Measurements from ENCODE around the gene TIE1. TPM values are rescaled to one million over a fixed set of nuclear protein-coding genes. Genes with fewer than 3 reads are reported as not detected.

The TIE1 gene
- total RNA-seq, 2 experiments from 2014 or later: 0.15 to 0.66 TPM

- peaks cover 6% of the 10 kb centered on the region for H3K4me1 ChIP-seq (ENCODE audit: insufficient read depth, low read length, poor library complexity, severe bottlenecking)
- no peaks in the 10 kb centered on the region for H3K9me3 ChIP-seq (ENCODE audit: low read length)
- DNase-seq (ENCODE audit: low spot score): no peak
- ChIA-PET CTCF (ENCODE audit: unreplicated experiment) (no interaction called here), POLR2A (no interaction called here)
- no peaks in the 10 kb centered on the region for H3K9me2 ChIP-seq (ENCODE audit: insufficient read depth, low read length)
- BruUV-seq (replicated peaks): no TSS peak
- peaks cover 3% of the 10 kb centered on the region; the same call in 1 of the 2 replicates for H3K79me2 ChIP-seq (ENCODE audit: insufficient read depth, low read depth, low read length)
- no peak overlapping the region for H2AFZ ChIP-seq (ENCODE audit: low read length)
- no peak for TF ChIP-seq EZH2phosphoT487 (IDR thresholded peaks at IDR 0.05; ENCODE audit: borderline replicate concordance, low read depth, low read length)
- TF ChIP-seq, protein P1, sequence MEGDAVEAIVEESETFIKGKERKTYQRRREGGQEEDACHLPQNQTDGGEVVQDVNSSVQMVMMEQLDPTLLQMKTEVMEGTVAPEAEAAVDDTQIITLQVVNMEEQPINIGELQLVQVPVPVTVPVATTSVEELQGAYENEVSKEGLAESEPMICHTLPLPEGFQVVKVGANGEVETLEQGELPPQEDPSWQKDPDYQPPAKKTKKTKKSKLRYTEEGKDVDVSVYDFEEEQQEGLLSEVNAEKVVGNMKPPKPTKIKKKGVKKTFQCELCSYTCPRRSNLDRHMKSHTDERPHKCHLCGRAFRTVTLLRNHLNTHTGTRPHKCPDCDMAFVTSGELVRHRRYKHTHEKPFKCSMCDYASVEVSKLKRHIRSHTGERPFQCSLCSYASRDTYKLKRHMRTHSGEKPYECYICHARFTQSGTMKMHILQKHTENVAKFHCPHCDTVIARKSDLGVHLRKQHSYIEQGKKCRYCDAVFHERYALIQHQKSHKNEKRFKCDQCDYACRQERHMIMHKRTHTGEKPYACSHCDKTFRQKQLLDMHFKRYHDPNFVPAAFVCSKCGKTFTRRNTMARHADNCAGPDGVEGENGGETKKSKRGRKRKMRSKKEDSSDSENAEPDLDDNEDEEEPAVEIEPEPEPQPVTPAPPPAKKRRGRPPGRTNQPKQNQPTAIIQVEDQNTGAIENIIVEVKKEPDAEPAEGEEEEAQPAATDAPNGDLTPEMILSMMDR (conservative IDR thresholded peaks at IDR 0.05; ENCODE audit: low read length): no peak
- intact Hi-C loops (cut with micrococcal nuclease; ENCODE audit: unreplicated experiment): no loop called here
- H3K4me3 ChIP-seq (ENCODE audit: low read depth, low read length, poor library complexity, severe bottlenecking): no peak overlapping the region
- no peak overlapping the region for H3K27ac ChIP-seq (ENCODE audit: low read depth, low read length, poor library complexity, severe bottlenecking)
- H3K36me3 ChIP-seq (ENCODE audit: insufficient read depth, low read length): no peaks in the 10 kb centered on the region
- H3K4me2 ChIP-seq (ENCODE audit: low read length): no peak overlapping the region
- H4K20me1 ChIP-seq (ENCODE audit: insufficient read depth, low read length): no peaks in the 10 kb centered on the region
Measured at GRCh38 chr1:43372172-43372571, 71.4 kb downstream of the TIE1 start.

Small RNAs within 50 kb of the gene (microRNA-seq; reads per million reads assigned to microRNA genes)
- gene MIR6734 (ENCODE audit: borderline replicate concordance): 15.1 reads per million, percentile 23 among the genes with 10 or more reads in this experiment

Other genes starting within 250 kb of the TIE1 start
- 65.4 and 105 TPM in 2 replicates for gene EBNA1BP2, start 128.7 kb upstream of the TIE1 start, total RNA-seq (2014; rRNA removed; shearing (Covaris generic))
- gene EBNA1BP2, start 128.7 kb upstream of the TIE1 start, total RNA-seq (2022): 48.4 and 63.0 TPM in 2 replicates
- gene CFAP57, start 128.7 kb upstream of the TIE1 start, total RNA-seq (2014; rRNA removed; shearing (Covaris generic)): 0.05 TPM in 1 of 2 replicates, not detected in the other
- gene CFAP57, start 128.7 kb upstream of the TIE1 start, total RNA-seq (2022): 0.17 and 0.26 TPM in 2 replicates
- gene TMEM125, start 31.0 kb upstream of the TIE1 start, total RNA-seq (2014; rRNA removed; shearing (Covaris generic)): not detected in 2 replicates
- gene TMEM125, start 31.0 kb upstream of the TIE1 start, total RNA-seq (2022): 0.23 and 0.44 TPM in 2 replicates
- gene C1orf210, start 15.4 kb upstream of the TIE1 start, total RNA-seq (2014; rRNA removed; shearing (Covaris generic)): not detected in 2 replicates
- not detected in 2 replicates for gene C1orf210, start 15.4 kb upstream of the TIE1 start, total RNA-seq (2022)
- gene MPL, start 36.8 kb downstream of the TIE1 start, total RNA-seq (2014; rRNA removed; shearing (Covaris generic)): not detected in 2 replicates
- not detected in 2 replicates for gene MPL, start 36.8 kb downstream of the TIE1 start, total RNA-seq (2022)
- gene CDC20, start 58.0 kb downstream of the TIE1 start, total RNA-seq (2014; rRNA removed; shearing (Covaris generic)): 153 and 174 TPM in 2 replicates
- 209 and 223 TPM in 2 replicates for gene CDC20, start 58.0 kb downstream of the TIE1 start, total RNA-seq (2022)
- 24.4 and 35.9 TPM in 2 replicates for gene ELOVL1, start 67.0 kb downstream of the TIE1 start, total RNA-seq (2014; rRNA removed; shearing (Covaris generic))
- gene ELOVL1, start 67.0 kb downstream of the TIE1 start, total RNA-seq (2022): 38.2 and 43.9 TPM in 2 replicates
- 37.6 and 38.8 TPM in 2 replicates for gene MED8, start 88.8 kb downstream of the TIE1 start, total RNA-seq (2014; rRNA removed; shearing (Covaris generic))
- 37.8 and 38.4 TPM in 2 replicates for gene MED8, start 88.8 kb downstream of the TIE1 start, total RNA-seq (2022)
- 25.2 and 33.7 TPM in 2 replicates for gene SZT2, start 88.9 kb downstream of the TIE1 start, total RNA-seq (2014; rRNA removed; shearing (Covaris generic))
- gene SZT2, start 88.9 kb downstream of the TIE1 start, total RNA-seq (2022): 79.4 and 79.8 TPM in 2 replicates
- gene HYI, start 152.9 kb downstream of the TIE1 start, total RNA-seq (2014; rRNA removed; shearing (Covaris generic)): not detected in 2 replicates
- not detected in 2 replicates for gene HYI, start 152.9 kb downstream of the TIE1 start, total RNA-seq (2022)
- 0.06 TPM in 1 of 2 replicates, not detected in the other for gene PTPRF, start 229.9 kb downstream of the TIE1 start, total RNA-seq (2014; rRNA removed; shearing (Covaris generic))
- gene PTPRF, start 229.9 kb downstream of the TIE1 start, total RNA-seq (2022): 0.48 and 0.57 TPM in 2 replicates